K562 (cell line): ENCODE data around the gene ARHGAP28. TPM values are rescaled to one million over a fixed set of nuclear protein-coding genes. Genes with fewer than 3 reads are reported as not detected.

Experiments
- BRF2 ChIP-seq: IDR thresholded peaks from 3 replicates; pipeline ENCODE4 v1.6.1; 2011; ENCODE audit warnings: borderline replicate concordance, mild to moderate bottlenecking; ENCODE audit not compliant: insufficient read length, insufficient read depth
- C11orf30 ChIP-seq: fragments of 450-650 bp; IDR thresholded peaks from 2 replicates; pipeline ENCODE4 v1.6.1; 2016; ENCODE audit warnings: low read depth, mild to moderate bottlenecking
- CTCF ChIP-seq, 3 experiments: IDR thresholded peaks in 2 of 3; conservative IDR thresholded peaks in 1 of 3; 2 replicates each; pipeline ENCODE4 v1.5.1; 2011 to 2012; ENCODE audit warnings: low read length in 3 of 3, mild to moderate bottlenecking in 3 of 3, control low read depth in 2 of 3, improper control_type of control experiment in 1 of 3, inconsistent platforms in 1 of 3, low read depth in 1 of 3, mixed read lengths in 1 of 3, moderate library complexity in 1 of 3; ENCODE audit not compliant: insufficient read depth in 2 of 3
- MED1 ChIP-seq: sonication (generic); formaldehyde crosslinking; IDR thresholded peaks from 2 replicates; pipeline ENCODE4 v1.8.1; 2023; ENCODE audit warnings: missing genetic modification reagents, borderline replicate concordance
- POLR2A ChIP-seq: fragments of 450-650 bp; conservative IDR thresholded peaks from 2 replicates; pipeline ENCODE4 v1.6.1; 2016
- PRDM10 ChIP-seq: fragments of 450-650 bp; IDR thresholded peaks from 2 replicates; pipeline ENCODE4 v1.6.1; 2018; ENCODE audit not compliant: partially characterized antibody
- PURB ChIP-seq: sonication (generic); formaldehyde crosslinking; IDR thresholded peaks from 2 replicates; pipeline ENCODE4 v1.9.0; 2021; ENCODE audit warnings: low read depth, mild to moderate bottlenecking, missing genetic modification reagents
- RBFOX2 ChIP-seq: fragments of 200-400 bp; formaldehyde crosslinking; IDR thresholded peaks from 2 replicates; pipeline ENCODE4 v1.6.1; 2017; ENCODE audit warnings: low read depth, mild to moderate bottlenecking, low read length, moderate library complexity
- SRF ChIP-seq, 2 experiments: fragments of 250-450, 450-650 bp in 1 of 2; sonication (Bioruptor Pico) in 1 of 2; sonication (generic) in 1 of 2; formaldehyde crosslinking; IDR thresholded peaks; 2 replicates each; pipeline versions ENCODE4 v1.5.0 to v1.5.1; 2020 to 2022; ENCODE audit warnings: mild to moderate bottlenecking in 1 of 2, missing genetic modification reagents in 1 of 2
- STAG1 ChIP-seq: sonication (generic); formaldehyde crosslinking; IDR thresholded peaks from 2 replicates; pipeline ENCODE4 v1.5.0; 2020; ENCODE audit warnings: missing genetic modification reagents, borderline replicate concordance
- THRB ChIP-seq: fragments of 450-650 bp; formaldehyde crosslinking; conservative IDR thresholded peaks from 2 replicates; pipeline ENCODE4 v1.4.0; 2022; ENCODE audit warnings: mild to moderate bottlenecking, missing genetic modification characterization
- XRCC4 ChIP-seq: IDR thresholded peaks from one replicate; pipeline ENCODE4 v1.6.1; 2011; ENCODE audit not compliant: insufficient read depth, insufficient read length; ENCODE audit errors: extremely low read depth
- ZNF134 ChIP-seq: fragments of 250-450 bp; sonication (Bioruptor Pico); conservative IDR thresholded peaks from 2 replicates; pipeline ENCODE4 v1.4.0; 2020
- ZNF143 ChIP-seq: sonication (generic); formaldehyde crosslinking; IDR thresholded peaks from 2 replicates; pipeline ENCODE4 v1.9.0; 2022; ENCODE audit warnings: mild to moderate bottlenecking, missing genetic modification reagents
- ZNF184 ChIP-seq: sonication (generic); formaldehyde crosslinking; IDR thresholded peaks from 2 replicates; pipeline ENCODE4 v1.5.0; 2020; ENCODE audit warnings: missing genetic modification reagents
- ZNF717 ChIP-seq: fragments of 250-450 bp; sonication (Bioruptor Pico); IDR thresholded peaks from 2 replicates; pipeline ENCODE4 v1.5.0; 2021
- ZNF785 ChIP-seq: fragments of 250-450 bp; sonication (Bioruptor Pico); IDR thresholded peaks from 2 replicates; pipeline ENCODE4 v1.4.0; 2020; ENCODE audit warnings: mild to moderate bottlenecking
- ZZZ3 ChIP-seq: fragments of 450-650 bp; IDR thresholded peaks from 2 replicates; pipeline ENCODE4 v1.6.1; 2016; ENCODE audit warnings: antibody characterized with exemption, mild to moderate bottlenecking, moderate library complexity
- polyA plus RNA-seq, 8 experiments: library from polyadenylated mRNA; depleted of rRNA in 4 of 8; stranded (reverse) in 5 of 8; unstranded in 3 of 8; fragments of >200 nt; fragmentation: Nextera tagmentation in 2 of 8; fragmentation: Illumina TruSeq in 1 of 8; extraction: Ambion mirVana in 2 of 8; extraction: Trizol in 1 of 8; gene quantifications; 2 replicates each; pipeline versions ENCODE4 v1.2.1 to v1.2.3, GENCODE V29; 2011 to 2014; ENCODE audit warnings: inconsistent platforms in 1 of 8, missing spikeins in 1 of 8
- total RNA-seq, 7 experiments: library from RNA; depleted of rRNA in 6 of 7; stranded (reverse); fragments of >200 nt in 6 of 7; fragmentation: Illumina TruSeq in 2 of 7; extraction: Trizol in 2 of 7; gene quantifications; 2 replicates each; pipeline versions ENCODE4 v1.2.1 to v1.2.3, GENCODE V29; 2011 to 2021; ENCODE audit warnings: low replicate concordance in 1 of 7

The ARHGAP28 gene
- total and polyA plus RNA-seq, 9 of the 15 experiments (the other 6 are each of a cell fraction or from before 2014, with no cell fraction given): 0.93 to 5.9 (median 5.0) TPM

- TF ChIP-seq ZZZ3: no peak
- TF ChIP-seq STAG1 (CRISPR knock-in tag): no peak
- no peak for TF ChIP-seq ZNF785 (CRISPR knock-in tag)
- TF ChIP-seq POLR2A: peak; percentile 61
- TF ChIP-seq PRDM10: no peak
- TF ChIP-seq C11orf30: no peak; the same call in 1 of the 2 replicates
- TF ChIP-seq ZNF717 (CRISPR knock-in tag): no peak
- TF ChIP-seq XRCC4: no peak
- no peak for TF ChIP-seq MED1
- TF ChIP-seq RBFOX2: peak; percentile 82
- TF ChIP-seq ZNF184: no peak
- no peak; a peak in 1 of 4 replicates for TF ChIP-seq SRF (CRISPR knock-in tag; IDR thresholded peaks at IDR 0.05)
- TF ChIP-seq BRF2: no peak
- no peak for TF ChIP-seq PURB (CRISPR knock-in tag)
- TF ChIP-seq CTCF (IDR thresholded peaks at IDR 0.05 in 2 of 3, conservative IDR thresholded peaks at IDR 0.05 in 1 of 3; ENCODE audit: insufficient read depth in 2 of 3, low read depth in 1 of 3, low read length in 3 of 3): peak; percentile 45 to 74 (median 60); a peak in 5 of 6 replicates
- no peak for TF ChIP-seq ZNF143
- TF ChIP-seq THRB (CRISPR knock-in tag): no peak
- TF ChIP-seq ZNF134 (CRISPR knock-in tag): no peak
Measured at GRCh38 chr18:6729247-6730091, at the start of gene ARHGAP28 (continued).
